Small intestine (tissue), 7 donors: ENCODE data around the gene HMCN2. TPM values are rescaled to one million over a fixed set of nuclear protein-coding genes. Genes with fewer than 3 reads are reported as not detected.

Experiments used
- DNase-seq, 2 donors: peaks; one replicate each; pipeline versions ENCODE4 v3.0.0 to v3.0.0-alpha.2; 2013
- FAIRE-seq: peaks from 2 replicates; lab custom pipeline; 2012; peaks lifted over from hg19 to GRCh38; lab: Jason Lieb, UNC
- H3K27ac ChIP-seq, 3 donors: one replicate each; pipeline ENCODE4 v1.5.1; 2013; ENCODE audit warnings: low read length in 2 of 3, mild to moderate bottlenecking in 2 of 3, control low read depth in 1 of 3, inconsistent platforms in 1 of 3, low read depth in 1 of 3, moderate library complexity in 1 of 3
- H3K27me3 ChIP-seq, 3 donors: one replicate each; pipeline ENCODE4 v1.6.1; 2013; ENCODE audit warnings: low read length in 3 of 3, inconsistent platforms in 1 of 3; ENCODE audit not compliant: control insufficient read depth in 3 of 3, insufficient read depth in 3 of 3
- H3K36me3 ChIP-seq, 3 donors: one replicate each; pipeline ENCODE4 v1.6.1; 2013; ENCODE audit warnings: low read length in 3 of 3, inconsistent platforms in 1 of 3, low read depth in 1 of 3, mild to moderate bottlenecking in 1 of 3, moderate library complexity in 1 of 3; ENCODE audit not compliant: control insufficient read depth in 3 of 3, insufficient read depth in 2 of 3
- H3K4me1 ChIP-seq, 3 donors: one replicate each; pipeline ENCODE4 v1.6.1; 2013; ENCODE audit warnings: low read length in 2 of 3, inconsistent platforms in 1 of 3, low read depth in 1 of 3, mild to moderate bottlenecking in 1 of 3, moderate library complexity in 1 of 3; ENCODE audit not compliant: control insufficient read depth in 3 of 3, insufficient read depth in 2 of 3
- H3K4me3 ChIP-seq, 3 donors: one replicate each; pipeline ENCODE4 v1.5.1; 2013; ENCODE audit warnings: low read length in 3 of 3, control low read depth in 1 of 3, inconsistent platforms in 1 of 3, low read depth in 1 of 3, mild to moderate bottlenecking in 1 of 3, moderate library complexity in 1 of 3
- H3K9me3 ChIP-seq, 2 donors: one replicate each; pipeline ENCODE4 v1.6.1; 2013; ENCODE audit warnings: low read depth in 1 of 2, low read length in 1 of 2; ENCODE audit not compliant: control insufficient read depth in 2 of 2, insufficient read depth in 1 of 2
- WGBS, 3 donors: extraction: QIAGEN DNeasy Blood & Tissue Kit; methylation state at CpG; one replicate each; pipeline ENCODE4 v1.1.7; 2013; 5-methylcytosine and 5-hydroxymethylcytosine counted together
- polyA plus RNA-seq, 4 donors: library from polyadenylated mRNA; stranded (reverse) in 3 of 4; unstranded in 1 of 4; fragments of 200-250 nt in 3 of 4; fragments of 120-200 nt in 1 of 4; gene quantifications; one replicate each; pipeline versions ENCODE4 v1.2.1 to v1.2.3, GENCODE V29; 2013
- donor health status: healthy with polysubstance abuse.
- donor health status: control.
- donor health status: control.
- donor health status: Bipolar disorder and iron deficiency.
- donor health status: healthy.

The HMCN2 gene
- polyA plus RNA-seq, 4 donors, result 1.1 to 19.4 (median 10.6) TPM; not detected in 1

- Histone ChIP-seq H3K36me3 (no peaks in the 10 kb centered on the region), H3K4me3 (no peak overlapping the region), H3K27me3 (no peaks in the 10 kb centered on the region), H3K27ac (no peak overlapping the region), H3K4me1 (no peaks in the 10 kb centered on the region), H3K9me3 (peaks cover 0 to 3% of the 10 kb centered on the region in 2 donors)
- no peak for DNase-seq
- FAIRE-seq, result no peak
- WGBS, 3 donors, result 72 to 82% (median 78%) methylated on average over 3 of the region's 3 CpGs
Measured at GRCh38 chr9:130366072-130366471, 100.5 kb downstream of the HMCN2 start.

- H3K4me1 ChIP-seq, result no peaks in the 10 kb centered on the region
- 82 to 85% (median 85%) methylated on average over 8 of the region's 8 CpGs for WGBS, 3 donors
Measured at GRCh38 chr9:130366888-130367550, 101.5 kb downstream of the HMCN2 start.

GRCh38 chr9:130368631-130369103, 103.1 kb downstream of the HMCN2 start:
- H3K27me3 ChIP-seq, result no peaks in the 10 kb centered on the region
- WGBS, 3 donors, result 43 to 47% (median 46%) methylated on average over 8 of the region's 8 CpGs
- H3K9me3 ChIP-seq, result peaks cover 0 to 3% of the 10 kb centered on the region in 2 donors
- no peak overlapping the region for H3K4me3 ChIP-seq
- no peak overlapping the region for H3K27ac ChIP-seq
- FAIRE-seq, result no peak
- DNase-seq, result no peak
- H3K36me3 ChIP-seq, result no peaks in the 10 kb centered on the region
- H3K4me1 ChIP-seq, result no peaks in the 10 kb centered on the region

More at GRCh38 chr9:130366888-130367550, 101.5 kb downstream of the HMCN2 start:
- H3K4me3 ChIP-seq, result no peak overlapping the region
- H3K27me3 ChIP-seq, result no peaks in the 10 kb centered on the region
- DNase-seq (no peak), FAIRE-seq (no peak)
- H3K36me3 ChIP-seq, result no peaks in the 10 kb centered on the region
- peaks cover 0 to 3% of the 10 kb centered on the region in 2 donors for H3K9me3 ChIP-seq
- no peak overlapping the region for H3K27ac ChIP-seq

- Histone ChIP-seq H3K27ac (no peak overlapping the region), H3K27me3 (no peaks in the 10 kb centered on the region), H3K36me3 (no peaks in the 10 kb centered on the region), H3K4me3 (no peak overlapping the region), H3K9me3 (peaks cover 0 to 3% of the 10 kb centered on the region in 2 donors), H3K4me1 (no peaks in the 10 kb centered on the region)
- 50 to 75% (median 54%) methylated on average over 7 of the region's 7 CpGs for WGBS, 3 donors
- FAIRE-seq, result no peak
- DNase-seq, result no peak
Measured at GRCh38 chr9:130370226-130370625, 104.7 kb downstream of the HMCN2 start.

- no peak overlapping the region for H3K4me3 ChIP-seq
- H3K36me3 ChIP-seq, result no peaks in the 10 kb centered on the region
- FAIRE-seq (no peak), DNase-seq (no peak)
- H3K27me3 ChIP-seq, result no peaks in the 10 kb centered on the region
- WGBS, 3 donors, result 85% methylated on average over 3 of the region's 3 CpGs
- no peaks in the 10 kb centered on the region for H3K4me1 ChIP-seq
- H3K9me3 ChIP-seq, result peaks cover 0 to 3% of the 10 kb centered on the region in 2 donors
- H3K27ac ChIP-seq, result no peak overlapping the region
Measured at GRCh38 chr9:130371196-130371966, 105.8 kb downstream of the HMCN2 start.

- Histone ChIP-seq H3K4me1 (no peaks in the 10 kb centered on the region), H3K4me3 (no peak overlapping the region), H3K36me3 (no peaks in the 10 kb centered on the region), H3K27ac (no peak overlapping the region), H3K9me3 (peaks cover 0 to 3% of the 10 kb centered on the region in 2 donors), H3K27me3 (no peaks in the 10 kb centered on the region)
- DNase-seq, result no peak
- FAIRE-seq, result no peak
- 64 to 80% (median 75%) methylated on average over 7 of the region's 7 CpGs for WGBS, 3 donors
Measured at GRCh38 chr9:130372057-130372456, 106.5 kb downstream of the HMCN2 start.

GRCh38 chr9:130373679-130374325, 108.2 kb downstream of the HMCN2 start:
- Histone ChIP-seq H3K4me1 (no peaks in the 10 kb centered on the region), H3K36me3 (no peaks in the 10 kb centered on the region), H3K27ac (no peak overlapping the region), H3K9me3 (no peaks in the 10 kb centered on the region), H3K27me3 (no peaks in the 10 kb centered on the region), H3K4me3 (no peak overlapping the region)
- DNase-seq (no peak), FAIRE-seq (no peak)
- 80 to 94% (median 86%) methylated on average over 2 of the region's 2 CpGs for WGBS, 3 donors

GRCh38 chr9:130377612-130378011, 112.1 kb downstream of the HMCN2 start:
- WGBS, 3 donors, result 90 to 93% (median 92%) methylated on average over 17 of the region's 17 CpGs
- H3K27me3 ChIP-seq, result no peaks in the 10 kb centered on the region
- FAIRE-seq, result no peak
- DNase-seq, result no peak
- H3K27ac ChIP-seq, result no peak overlapping the region
- H3K4me1 ChIP-seq, result peaks cover 0 to 17% (median 0%) of the 10 kb centered on the region in 3 donors
- H3K4me3 ChIP-seq, result no peak overlapping the region
- H3K36me3 ChIP-seq, result no peaks in the 10 kb centered on the region
- no peaks in the 10 kb centered on the region for H3K9me3 ChIP-seq
